Panc1 (cell line): Measurements from ENCODE around the gene IRF2.

ENCODE experiments used
- CTCF ChIP-seq: fragments of 450-650 bp; IDR thresholded peaks from 2 replicates; pipeline ENCODE4 v1.5.1; 2017; ENCODE audit warnings: mild to moderate bottlenecking
- POLR2AphosphoS5 ChIP-seq: IDR thresholded peaks from 2 replicates; pipeline ENCODE4 v1.6.1; 2012; ENCODE audit warnings: mild to moderate bottlenecking, low read depth, low read length, moderate library complexity
- SIN3A ChIP-seq: IDR thresholded peaks from 2 replicates; pipeline ENCODE4 v1.6.1; 2012; ENCODE audit warnings: low read depth, mild to moderate bottlenecking, low read length, moderate library complexity, borderline replicate concordance; ENCODE audit not compliant: insufficient read depth

GRCh38 chr4:184357165-184357564 is 117.2 kb downstream of the IRF2 start:
- TF ChIP-seq CTCF (no peak), SIN3A (no peak), POLR2AphosphoS5 (no peak)
